K562 (cell line): ENCODE data around the gene PLTP. TPM values are rescaled to one million over a fixed set of nuclear protein-coding genes. Genes with fewer than 3 reads are reported as not detected.

ENCODE experiments used
- ATAC-seq: fragments of 200-7000 bp; cut with Tn5 transposase; 3 replicates; pipeline ENCODE4 v1.9.1; 2020; ENCODE audit warnings: moderate library complexity
- BruUV-seq: library from RNA; stranded (reverse); fragments of 400-500 nt; replicated peaks from 2 replicates; lab custom pipeline; 2021; lab: Mats Ljungman, UMichigan
- CTCF ChIA-PET: fragments of 300-600 bp; formaldehyde crosslinking; extraction: SDS; loops from one replicate; lab custom pipeline; 2021; ENCODE audit warnings: low intra/inter-chr PET ratio; lab: Yijun Ruan, JAX
- POLR2A ChIA-PET: fragments of 300-600, 350-650 bp; sonication (Branson Sonifier 250); formaldehyde crosslinking; extraction: SDS; loops from one replicate; lab custom pipeline; 2021; ENCODE audit warnings: antibody characterized with exemption, inconsistent platforms; lab: Yijun Ruan, JAX
- DNase-seq, 4 experiments: peaks; one replicate each; pipeline versions ENCODE4 v3.0.0 to v3.0.0-alpha.2; 2011 to 2018; ENCODE audit warnings: low spot score in 3 of 4, mixed read lengths in 3 of 4; ENCODE audit errors: extremely low read depth in 1 of 4
- FAIRE-seq: peaks from 2 replicates; lab custom pipeline; 2011; peaks lifted over from hg19 to GRCh38; lab: Jason Lieb, UNC
- H2AFZ ChIP-seq: 2 replicates; pipeline ENCODE4 v1.6.0; 2011; ENCODE audit warnings: low read depth, low read length, control low read depth, inconsistent platforms
- H3K27ac ChIP-seq: fragments of 200-600 bp; 3 replicates; pipeline ENCODE4 v1.8.0; 2011; ENCODE audit warnings: low read depth, mild to moderate bottlenecking, control low read depth, inconsistent platforms, low read length, moderate library complexity, mixed read lengths; ENCODE audit errors: extremely low read depth
- H3K27me3 ChIP-seq, 2 experiments: fragments of 300-600 bp in 1 of 2; 2 replicates in 1 of 2; 3 replicates in 1 of 2; pipeline versions ENCODE4 v1.6.0 to v1.8.0; 2011; ENCODE audit warnings: inconsistent platforms in 2 of 2, low read length in 2 of 2, mild to moderate bottlenecking in 1 of 2, mixed read lengths in 1 of 2, moderate library complexity in 1 of 2; ENCODE audit not compliant: control insufficient read depth in 2 of 2, insufficient read depth in 2 of 2
- H3K36me3 ChIP-seq: fragments of 300-600 bp; 3 replicates; pipeline ENCODE4 v1.8.0; 2011; ENCODE audit warnings: mild to moderate bottlenecking, low read length, inconsistent platforms; ENCODE audit not compliant: control insufficient read depth, insufficient read depth
- H3K4me1 ChIP-seq, 2 experiments: fragments of 200-600 bp in 1 of 2; replicated peaks in 1 of 2; 2 replicates in 1 of 2; 3 replicates in 1 of 2; pipeline versions ENCODE4 v1.5.1 to v1.8.0; 2011; ENCODE audit warnings: inconsistent platforms in 2 of 2, low read length in 2 of 2, mild to moderate bottlenecking in 1 of 2, mixed read lengths in 1 of 2, moderate library complexity in 1 of 2; ENCODE audit not compliant: control insufficient read depth in 2 of 2, insufficient read depth in 2 of 2
- H3K4me2 ChIP-seq: 2 replicates; pipeline ENCODE4 v1.6.1; 2011; ENCODE audit warnings: low read length, control low read depth, inconsistent platforms, mixed read lengths; ENCODE audit not compliant: insufficient read depth
- H3K4me3 ChIP-seq: fragments of 200-600 bp; sonication (generic), shearing (Covaris generic); 2 replicates; pipeline ENCODE4 v1.5.1; 2016; ENCODE audit warnings: control low read depth, inconsistent platforms
- H3K79me2 ChIP-seq: fragments of 200-600 bp; 3 replicates; pipeline ENCODE4 v1.8.0; 2011; ENCODE audit warnings: low read length, inconsistent platforms; ENCODE audit not compliant: control insufficient read depth, insufficient read depth
- H3K9ac ChIP-seq, 2 experiments: 2 replicates each; pipeline versions ENCODE4 v1.6.0 to v1.6.1; 2011; ENCODE audit warnings: low read depth in 2 of 2, low read length in 2 of 2, control low read depth in 1 of 2, inconsistent platforms in 1 of 2, mild to moderate bottlenecking in 1 of 2, mixed read lengths in 1 of 2; ENCODE audit not compliant: insufficient read depth in 1 of 2
- H3K9me1 ChIP-seq: one replicate; pipeline ENCODE4 v1.6.0; 2011; ENCODE audit warnings: inconsistent platforms, mild to moderate bottlenecking, low read length, moderate library complexity; ENCODE audit not compliant: control insufficient read depth, insufficient read depth
- H3K9me3 ChIP-seq: replicated peaks from 2 replicates; pipeline ENCODE4 v1.5.1; 2011; ENCODE audit warnings: low read depth, low read length, inconsistent platforms; ENCODE audit not compliant: control insufficient read depth, insufficient read depth
- H4K20me1 ChIP-seq: replicated peaks from 2 replicates; pipeline ENCODE4 v1.6.1; 2011; ENCODE audit warnings: low read length, inconsistent platforms, mixed read lengths; ENCODE audit not compliant: control insufficient read depth, insufficient read depth
- DACH1 ChIP-seq: fragments of 450-650 bp; IDR thresholded peaks from 2 replicates; pipeline ENCODE4 v1.6.1; 2018; ENCODE audit not compliant: partially characterized antibody
- ILF3 ChIP-seq: fragments of 450-650 bp; IDR thresholded peaks from 2 replicates; pipeline ENCODE4 v1.6.1; 2018; ENCODE audit warnings: antibody characterized with exemption, mild to moderate bottlenecking, moderate library complexity, borderline replicate concordance
- MED1 ChIP-seq: sonication (generic); formaldehyde crosslinking; IDR thresholded peaks from 2 replicates; pipeline ENCODE4 v1.8.1; 2023; ENCODE audit warnings: missing genetic modification reagents, borderline replicate concordance
- YY1 ChIP-seq, 3 experiments: IDR thresholded peaks; 2 replicates each; pipeline ENCODE4 v1.6.1; 2011; ENCODE audit warnings: low read length in 2 of 3, mild to moderate bottlenecking in 2 of 3, moderate library complexity in 2 of 3, borderline replicate concordance in 1 of 3, control low read depth in 1 of 3, low read depth in 1 of 3; ENCODE audit not compliant: insufficient read depth in 3 of 3, insufficient replicate concordance in 2 of 3, control insufficient read depth in 1 of 3, insufficient read length in 1 of 3; ENCODE audit errors: extremely low read depth in 1 of 3
- ZNF830 ChIP-seq: fragments of 250-450 bp; sonication (Bioruptor Pico); IDR thresholded peaks from 2 replicates; pipeline ENCODE4 v1.5.0; 2021; ENCODE audit warnings: mild to moderate bottlenecking
- WGBS: fragments of 100-300 bp; shearing (Covaris generic); methylation state at CpG from one replicate; pipeline ENCODE4 v1.1.6; 2016; ENCODE audit warnings: low coverage, mixed read lengths; ENCODE audit not compliant: insufficient coverage; ENCODE audit errors: missing lambda C conversion rate; 5-methylcytosine and 5-hydroxymethylcytosine counted together
- in situ Hi-C: fragments of 300-500 bp; cut with MboI; formaldehyde crosslinking; loops from 4 replicates; pipeline ENCODE4 v1.15.0; 2018; ENCODE audit warnings: inconsistent platforms, mixed read lengths
- intact Hi-C: fragments of 100-400 bp; cut with micrococcal nuclease; formaldehyde crosslinking; loops from 2 replicates; pipeline ENCODE4 v1.14.2; 2022
- polyA plus RNA-seq, 8 experiments: library from polyadenylated mRNA; depleted of rRNA in 4 of 8; stranded (reverse) in 5 of 8; unstranded in 3 of 8; fragments of >200 nt; fragmentation: Nextera tagmentation in 2 of 8; fragmentation: Illumina TruSeq in 1 of 8; extraction: Ambion mirVana in 2 of 8; extraction: Trizol in 1 of 8; gene quantifications; 2 replicates each; pipeline versions ENCODE4 v1.2.1 to v1.2.3, GENCODE V29; 2011 to 2014; ENCODE audit warnings: inconsistent platforms in 1 of 8, missing spikeins in 1 of 8
- total RNA-seq, 7 experiments: library from RNA; depleted of rRNA in 6 of 7; stranded (reverse); fragments of >200 nt in 6 of 7; fragmentation: Illumina TruSeq in 2 of 7; extraction: Trizol in 2 of 7; gene quantifications; 2 replicates each; pipeline versions ENCODE4 v1.2.1 to v1.2.3, GENCODE V29; 2011 to 2021; ENCODE audit warnings: low replicate concordance in 1 of 7
- TF ChIP-seq, protein P1 (sequence below), 2 experiments: fragments of 450-650 bp; formaldehyde crosslinking in 1 of 2; IDR thresholded peaks; 2 replicates each; pipeline versions ENCODE4 v1.4.0 to v1.6.1; 2014 to 2020; ENCODE audit warnings: mild to moderate bottlenecking in 2 of 2, borderline replicate concordance in 1 of 2, low read depth in 1 of 2

The PLTP gene
- total and polyA plus RNA-seq, 9 of the 15 experiments (the other 6 are each of a cell fraction or from before 2014, with no cell fraction given), result 2.8 to 29.3 (median 17.6) TPM

DNA sequence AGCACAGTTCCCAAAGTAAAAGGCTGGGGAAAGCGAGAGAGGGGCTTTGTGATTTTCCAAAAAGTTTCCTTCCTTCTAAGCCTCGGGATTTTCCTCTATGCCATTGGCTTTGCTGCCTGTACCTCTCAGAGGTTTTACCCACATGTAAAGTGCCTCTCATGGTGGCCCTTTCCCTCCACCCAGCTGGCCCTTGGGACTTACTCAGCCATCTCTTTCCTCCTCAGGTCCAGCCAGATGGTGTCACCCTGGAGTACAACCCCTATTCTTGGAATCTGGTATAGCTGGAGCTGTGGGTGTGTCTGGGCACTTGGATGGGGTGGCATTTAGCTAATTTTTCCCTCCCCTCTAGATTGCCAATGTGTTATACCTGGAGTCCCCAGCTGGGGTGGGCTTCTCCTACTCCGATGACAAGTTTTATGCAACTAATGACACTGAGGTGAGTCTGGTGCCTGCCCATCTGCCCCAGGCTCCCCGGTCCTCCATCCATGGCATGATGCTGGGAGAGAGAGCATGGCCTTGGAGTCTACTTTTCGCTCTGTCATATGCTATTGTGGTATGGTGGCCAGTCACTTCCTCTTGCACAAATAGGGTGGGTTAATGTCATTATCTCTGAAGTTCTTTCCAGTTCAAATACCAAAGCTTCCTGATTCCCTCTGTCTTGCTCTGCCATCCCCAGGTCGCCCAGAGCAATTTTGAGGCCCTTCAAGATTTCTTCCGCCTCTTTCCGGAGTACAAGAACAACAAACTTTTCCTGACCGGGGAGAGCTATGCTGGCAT is 19.7 kb downstream of the PLTP start:
- Histone ChIP-seq H3K4me1 (peaks cover 11 to 32% of the 10 kb centered on the region in 2 experiments), H2AFZ (no peak overlapping the region), H3K27me3 (no peaks in the 10 kb centered on the region), H3K9me1 (no peaks in the 10 kb centered on the region), H3K4me2 (peak overlapping the region; percentile 81), H3K79me2 (peaks cover 7% of the 10 kb centered on the region; the same call in 1 of the 3 replicates), H3K4me3 (peak overlapping the region; percentile 69), H3K27ac (no peak overlapping the region), H4K20me1 (no peaks in the 10 kb centered on the region), H3K9ac (peak overlapping the region; percentile 74 to 94; a peak in 3 of 4 replicates), H3K36me3 (peaks cover 36% of the 10 kb centered on the region; the same call in 2 of the 3 replicates), H3K9me3 (no peaks in the 10 kb centered on the region)
- ATAC-seq, result peak; percentile 44
- POLR2A ChIA-PET, result interaction anchor here (0.6 to 3.3 kb wide), 7 partner anchors 10 to 43 kb away, joined by 3 to 13 read pairs (median 6); partner anchors contain the start of genes ACOT8, PCIF1 and ZSWIM1
- WGBS, result 65% methylated on average over 9 of the region's 9 CpGs
- CTCF ChIA-PET, result interaction anchor here (0.6 to 2.7 kb wide), 5 partner anchors 71 to 573 kb away, joined by 3 to 9 read pairs (median 3); no protein-coding TSS in a partner anchor
- intact Hi-C loops (loop anchor here (5.0 kb wide), 1 partner anchor 70 kb away; no protein-coding TSS in a partner anchor), in situ Hi-C loops (no loop called here)
- BruUV-seq, result TSS peak; percentile 45
- peak; percentile 47 to 58 (median 53) for DNase-seq
- peak; percentile 73 for FAIRE-seq
- TF ChIP-seq ZNF830 (CRISPR knock-in tag) (no peak), ILF3 (no peak), MED1 (CRISPR knock-in tag) (no peak), YY1 (IDR thresholded peaks at IDR 0.05; ENCODE audit: borderline replicate concordance in 1 of 3, control insufficient read depth in 1 of 3, extremely low read depth in 1 of 3, insufficient read depth in 3 of 3, insufficient read length in 1 of 3, insufficient replicate concordance in 2 of 3, low read depth in 1 of 3, low read length in 2 of 3) (peak in 1 of 3 experiments; percentile 4), DACH1 (peak; percentile 21)
- TF ChIP-seq, protein P1, sequence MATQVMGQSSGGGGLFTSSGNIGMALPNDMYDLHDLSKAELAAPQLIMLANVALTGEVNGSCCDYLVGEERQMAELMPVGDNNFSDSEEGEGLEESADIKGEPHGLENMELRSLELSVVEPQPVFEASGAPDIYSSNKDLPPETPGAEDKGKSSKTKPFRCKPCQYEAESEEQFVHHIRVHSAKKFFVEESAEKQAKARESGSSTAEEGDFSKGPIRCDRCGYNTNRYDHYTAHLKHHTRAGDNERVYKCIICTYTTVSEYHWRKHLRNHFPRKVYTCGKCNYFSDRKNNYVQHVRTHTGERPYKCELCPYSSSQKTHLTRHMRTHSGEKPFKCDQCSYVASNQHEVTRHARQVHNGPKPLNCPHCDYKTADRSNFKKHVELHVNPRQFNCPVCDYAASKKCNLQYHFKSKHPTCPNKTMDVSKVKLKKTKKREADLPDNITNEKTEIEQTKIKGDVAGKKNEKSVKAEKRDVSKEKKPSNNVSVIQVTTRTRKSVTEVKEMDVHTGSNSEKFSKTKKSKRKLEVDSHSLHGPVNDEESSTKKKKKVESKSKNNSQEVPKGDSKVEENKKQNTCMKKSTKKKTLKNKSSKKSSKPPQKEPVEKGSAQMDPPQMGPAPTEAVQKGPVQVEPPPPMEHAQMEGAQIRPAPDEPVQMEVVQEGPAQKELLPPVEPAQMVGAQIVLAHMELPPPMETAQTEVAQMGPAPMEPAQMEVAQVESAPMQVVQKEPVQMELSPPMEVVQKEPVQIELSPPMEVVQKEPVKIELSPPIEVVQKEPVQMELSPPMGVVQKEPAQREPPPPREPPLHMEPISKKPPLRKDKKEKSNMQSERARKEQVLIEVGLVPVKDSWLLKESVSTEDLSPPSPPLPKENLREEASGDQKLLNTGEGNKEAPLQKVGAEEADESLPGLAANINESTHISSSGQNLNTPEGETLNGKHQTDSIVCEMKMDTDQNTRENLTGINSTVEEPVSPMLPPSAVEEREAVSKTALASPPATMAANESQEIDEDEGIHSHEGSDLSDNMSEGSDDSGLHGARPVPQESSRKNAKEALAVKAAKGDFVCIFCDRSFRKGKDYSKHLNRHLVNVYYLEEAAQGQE (IDR thresholded peaks at IDR 0.05; ENCODE audit: borderline replicate concordance), result 0 out of 2 replicates have a peak, but pooled peaks have one; percentile 27
- TF ChIP-seq, protein P1 (CRISPR knock-in tag; IDR thresholded peaks at IDR 0.05; ENCODE audit: low read depth), result no peak
